G401 (cell line): ENCODE results near the gene PSRC1. TPM values are rescaled to one million over a fixed set of nuclear protein-coding genes. Genes with fewer than 3 reads are reported as not detected.

ENCODE experiments used
- DNase-seq: peaks from one replicate; pipeline ENCODE4 v3.0.0-alpha.2; 2015; ENCODE audit warnings: low spot score
- in situ Hi-C: cut with HindIII; loops from 2 replicates; pipeline ENCODE4 v1.10.0; 2016; ENCODE audit warnings: low sequenced_read_pairs, mixed read lengths
- total RNA-seq: library from RNA; depleted of rRNA; stranded (reverse); fragments of >200 nt; shearing (Covaris generic); gene quantifications from 2 replicates; pipeline ENCODE4 v1.2.3, GENCODE V29; 2014

PSRC1 gene
- total RNA-seq, 1 experiment from 2014 or later = 58.2 TPM

DNA sequence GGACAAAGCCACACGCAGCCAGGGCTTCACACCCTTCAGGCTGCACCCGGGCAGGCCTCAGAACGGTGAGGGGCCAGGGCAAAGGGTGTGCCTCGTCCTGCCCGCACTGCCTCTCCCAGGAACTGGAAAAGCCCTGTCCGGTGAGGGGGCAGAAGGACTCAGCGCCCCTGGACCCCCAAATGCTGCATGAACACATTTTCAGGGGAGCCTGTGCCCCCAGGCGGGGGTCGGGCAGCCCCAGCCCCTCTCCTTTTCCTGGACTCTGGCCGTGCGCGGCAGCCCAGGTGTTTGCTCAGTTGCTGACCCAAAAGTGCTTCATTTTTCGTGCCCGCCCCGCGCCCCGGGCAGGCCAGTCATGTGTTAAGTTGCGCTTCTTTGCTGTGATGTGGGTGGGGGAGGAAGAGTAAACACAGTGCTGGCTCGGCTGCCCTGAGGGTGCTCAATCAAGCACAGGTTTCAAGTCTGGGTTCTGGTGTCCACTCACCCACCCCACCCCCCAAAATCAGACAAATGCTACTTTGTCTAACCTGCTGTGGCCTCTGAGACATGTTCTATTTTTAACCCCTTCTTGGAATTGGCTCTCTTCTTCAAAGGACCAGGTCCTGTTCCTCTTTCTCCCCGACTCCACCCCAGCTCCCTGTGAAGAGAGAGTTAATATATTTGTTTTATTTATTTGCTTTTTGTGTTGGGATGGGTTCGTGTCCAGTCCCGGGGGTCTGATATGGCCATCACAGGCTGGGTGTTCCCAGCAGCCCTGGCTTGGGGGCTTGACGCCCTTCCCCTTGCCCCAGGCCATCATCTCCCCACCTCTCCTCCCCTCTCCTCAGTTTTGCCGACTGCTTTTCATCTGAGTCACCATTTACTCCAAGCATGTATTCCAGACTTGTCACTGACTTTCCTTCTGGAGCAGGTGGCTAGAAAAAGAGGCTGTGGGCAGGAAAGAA is 8.1 kb downstream of the PSRC1 start:
- in situ Hi-C loops = no loop called here
- DNase-seq = no peak

DNA sequence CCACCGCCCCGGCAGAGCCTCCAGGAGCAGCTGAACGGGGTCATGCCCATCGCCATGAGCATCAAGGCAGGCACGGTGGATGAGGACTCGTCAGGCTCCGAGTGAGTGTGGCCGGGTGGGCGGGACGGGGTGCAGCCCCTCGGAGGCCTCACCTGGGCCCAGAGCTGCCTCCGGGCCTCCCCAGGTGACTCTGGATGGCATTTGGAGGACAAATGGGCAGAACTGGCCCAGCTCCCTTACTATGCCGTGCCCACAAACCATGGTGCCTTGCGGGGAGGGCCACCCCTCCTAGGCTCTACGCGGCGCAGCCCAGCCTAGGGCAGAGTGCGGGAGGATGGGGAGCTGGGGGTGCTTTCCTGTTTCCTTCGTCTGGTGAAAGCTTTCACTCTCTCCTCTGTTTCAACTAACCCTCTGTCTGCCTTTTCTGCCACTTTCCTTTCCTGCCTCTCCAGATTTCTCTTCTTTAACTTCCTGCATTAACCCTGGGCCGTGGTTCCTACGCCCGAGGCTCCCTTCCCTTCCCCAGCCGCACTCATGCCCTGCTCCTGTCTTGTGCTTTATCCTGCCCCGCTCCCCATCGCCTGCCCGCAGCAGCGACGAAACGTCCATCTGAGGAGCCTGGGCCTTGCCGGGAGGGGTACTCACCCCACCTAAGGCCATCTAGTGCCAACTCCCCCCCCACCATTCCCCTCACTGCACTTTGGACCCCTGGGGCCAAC is 9.2 kb downstream of the PSRC1 start:
- in situ Hi-C loops = no loop called here
- DNase-seq = no peak

DNA sequence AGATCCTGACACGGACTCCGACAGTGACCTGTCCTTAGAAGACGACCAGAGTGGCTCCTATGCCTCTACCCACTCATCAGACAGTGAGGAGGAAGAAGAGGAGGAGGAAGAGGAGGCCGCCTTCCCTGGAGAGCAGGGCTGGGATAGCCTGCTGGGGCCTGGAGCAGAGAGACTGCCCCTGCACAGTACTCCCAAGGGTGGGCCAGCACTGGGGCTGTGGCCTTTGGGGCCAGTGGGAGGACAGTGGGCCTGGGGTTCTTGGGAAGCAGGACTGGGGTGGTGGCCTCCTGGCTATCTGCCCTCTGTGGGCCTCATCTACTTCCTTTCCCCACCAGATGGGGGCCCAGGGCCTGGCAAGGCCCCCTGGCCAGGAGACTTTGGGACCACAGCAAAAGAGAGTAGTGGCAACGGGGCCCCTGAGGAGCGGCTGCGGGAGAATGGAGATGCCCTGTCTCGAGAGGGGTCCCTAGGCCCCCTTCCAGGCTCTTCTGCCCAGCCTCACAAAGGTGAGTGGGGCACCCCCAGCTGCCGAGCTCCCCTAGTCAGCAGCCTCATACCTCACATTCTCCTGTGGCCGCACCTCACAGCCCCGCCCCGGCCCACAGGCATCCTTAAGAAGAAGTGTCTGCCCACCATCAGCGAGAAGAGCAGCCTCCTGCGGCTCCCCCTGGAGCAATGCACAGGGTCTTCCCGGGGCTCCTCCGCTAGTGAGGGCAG is 10.0 kb downstream of the PSRC1 start:
- in situ Hi-C loops = no loop called here
- no peak for DNase-seq

DNA sequence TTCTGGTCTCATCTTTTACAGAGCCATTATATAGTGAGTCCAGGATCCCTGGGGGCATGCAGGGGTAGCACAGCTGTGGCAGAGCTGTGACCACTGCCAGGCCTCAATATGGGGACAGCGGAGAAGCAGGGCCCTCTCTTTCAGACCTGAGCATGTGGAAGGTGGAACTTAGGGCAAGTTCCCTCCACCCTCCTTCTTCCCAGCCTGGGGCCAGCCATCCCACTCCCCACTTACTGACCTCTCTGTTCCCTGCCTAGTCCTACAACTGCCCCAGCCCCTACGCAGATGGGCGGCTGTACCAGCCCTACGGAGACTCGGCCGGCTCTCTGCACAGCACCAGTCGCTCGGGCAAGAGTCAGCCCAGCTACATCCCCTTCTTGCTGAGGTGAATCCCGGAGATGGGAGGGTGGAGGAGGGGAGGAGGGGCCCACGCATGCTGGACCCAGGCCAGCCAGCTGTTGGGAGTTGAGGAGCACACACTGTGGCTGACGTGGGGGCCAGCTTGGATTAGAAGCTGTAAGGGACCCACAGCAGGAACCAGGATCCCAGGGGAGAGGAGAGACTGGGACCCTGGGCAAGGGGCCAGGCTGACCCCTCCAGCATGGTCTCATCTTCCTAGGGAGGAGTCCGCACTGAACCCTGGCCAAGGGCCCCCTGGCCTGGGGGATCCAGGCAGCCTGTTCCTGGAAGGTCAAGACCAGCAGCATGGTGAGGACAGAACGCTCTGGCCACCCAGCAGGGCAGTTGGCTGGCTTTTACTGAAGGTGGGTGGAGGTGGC is 10.7 kb downstream of the PSRC1 start:
- no peak for DNase-seq
- in situ Hi-C loops = no loop called here

DNA sequence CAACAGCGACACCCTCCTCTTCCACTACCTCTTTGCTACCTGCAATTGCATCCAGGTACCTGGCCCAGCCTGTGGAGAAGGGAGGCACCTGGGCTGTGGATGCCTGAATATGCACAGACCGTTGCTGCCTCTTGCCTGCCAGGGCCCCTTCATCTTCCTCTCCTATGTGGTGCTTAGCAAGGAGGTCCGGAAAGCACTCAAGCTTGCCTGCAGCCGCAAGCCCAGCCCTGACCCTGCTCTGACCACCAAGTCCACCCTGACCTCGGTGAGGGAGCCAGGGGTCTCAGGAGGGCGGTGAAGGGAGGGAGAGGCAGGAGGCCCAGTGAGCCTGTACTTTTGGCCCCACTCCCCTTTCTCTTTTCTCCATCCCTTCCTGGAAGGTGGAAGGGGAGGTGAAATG is 11.5 kb downstream of the PSRC1 start:
- no peak for DNase-seq
- in situ Hi-C loops = no loop called here

- no peak for DNase-seq
- in situ Hi-C loops = no loop called here
Observed at GRCh38 chr1:109270623-109271317, 12.2 kb downstream of the PSRC1 start.

GRCh38 chr1:109269981-109270622 is 12.8 kb downstream of the PSRC1 start:
- DNase-seq = no peak
- in situ Hi-C loops = no loop called here

GRCh38 chr1:109269212-109269980 is 13.5 kb downstream of the PSRC1 start:
- DNase-seq = no peak
- in situ Hi-C loops = no loop called here

- DNase-seq = no peak
- in situ Hi-C loops = no loop called here
Observed at GRCh38 chr1:109268431-109269211, 14.3 kb downstream of the PSRC1 start.

- in situ Hi-C loops = no loop called here
- no peak for DNase-seq
Observed at GRCh38 chr1:109267743-109268300, 15.1 kb downstream of the PSRC1 start.

DNA sequence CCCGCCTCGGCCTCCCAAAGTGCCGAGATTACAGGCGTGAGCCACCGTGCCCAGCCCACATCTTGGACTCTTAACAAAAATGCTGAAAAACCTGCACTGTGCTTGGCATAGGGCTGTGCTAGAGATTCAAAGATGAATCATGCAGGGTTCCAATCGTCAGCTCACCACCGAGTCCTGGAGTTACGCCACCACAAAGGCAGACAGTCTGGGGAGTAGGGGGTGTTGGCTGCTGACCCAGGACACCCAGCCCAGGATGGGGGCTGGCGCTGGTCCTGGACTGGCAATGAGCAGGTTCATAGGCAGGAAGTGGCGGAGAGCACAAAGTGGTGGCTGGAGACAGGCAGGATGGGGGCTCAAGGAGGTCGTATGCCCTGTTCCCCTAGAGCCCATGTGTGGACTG is 16.0 kb downstream of the PSRC1 start:
- in situ Hi-C loops = no loop called here
- no peak for DNase-seq

- in situ Hi-C loops = no loop called here
- DNase-seq = no peak
Observed at GRCh38 chr1:109265741-109266330, 17.1 kb downstream of the PSRC1 start.

- no peak for DNase-seq
- in situ Hi-C loops = no loop called here
Observed at GRCh38 chr1:109265016-109265415, 17.9 kb downstream of the PSRC1 start.

GRCh38 chr1:109264379-109264755 is 18.6 kb downstream of the PSRC1 start:
- in situ Hi-C loops = no loop called here

GRCh38 chr1:109263597-109264378 is 19.2 kb downstream of the PSRC1 start:
- in situ Hi-C loops = no loop called here
- peak; percentile 60 for DNase-seq

More at GRCh38 chr1:109264379-109264755, 18.6 kb downstream of the PSRC1 start:
- no peak for DNase-seq
